Renal pelvis (tissue), 4 donors: ENCODE measurements around the gene SMC1B. TPM values are rescaled to one million over a fixed set of nuclear protein-coding genes. Genes with fewer than 3 reads are reported as not detected.
"Not testable (repeated sequence)": the region's sequence is repeated elsewhere in the genome, so short reads cannot be mapped to it uniquely, and the experiment has no call there.

Experiments used
- DNase-seq: peaks from one replicate; pipeline ENCODE4 v3.0.0-alpha.2; 2013
- polyA plus RNA-seq, 3 donors: library from polyadenylated mRNA; unstranded; fragments of 120-200 nt; gene quantifications; one replicate each; pipeline ENCODE4 v1.2.1, GENCODE V29; 2013; ENCODE audit not compliant: insufficient read length in 3 of 3

The SMC1B gene
- polyA plus RNA-seq, 3 donors: 0.13 to 0.25 (median 0.13) TPM

- no peak for DNase-seq
Observed at GRCh38 chr22:45343143-45343542, 70.3 kb downstream of the SMC1B start.

- DNase-seq: no peak
Observed at GRCh38 chr22:45341498-45341897, 71.9 kb downstream of the SMC1B start.

GRCh38 chr22:45340323-45340722 lies 73.1 kb downstream of the SMC1B start:
- no peak for DNase-seq

- no peak for DNase-seq
Observed at GRCh38 chr22:45338795-45339194, 74.6 kb downstream of the SMC1B start.

GRCh38 chr22:45337536-45337935 lies 75.9 kb downstream of the SMC1B start:
- DNase-seq: no peak

- DNase-seq: no peak
Observed at GRCh38 chr22:45336971-45337431, 76.4 kb downstream of the SMC1B start.

GRCh38 chr22:45335854-45336522 lies 77.4 kb downstream of the SMC1B start:
- DNase-seq: no peak

- DNase-seq: no peak
Observed at GRCh38 chr22:45335021-45335818, 78.2 kb downstream of the SMC1B start.

- DNase-seq: no peak
Observed at GRCh38 chr22:45334528-45334927, 78.9 kb downstream of the SMC1B start.

GRCh38 chr22:45334068-45334467 lies 79.3 kb downstream of the SMC1B start:
- no peak for DNase-seq

- DNase-seq: no peak
Observed at GRCh38 chr22:45332001-45332400, 81.4 kb downstream of the SMC1B start.

GRCh38 chr22:45331486-45331885 lies 81.9 kb downstream of the SMC1B start:
- DNase-seq: no peak

GRCh38 chr22:45330548-45330947 lies 82.9 kb downstream of the SMC1B start:
- DNase-seq: no peak

- no peak for DNase-seq
Observed at GRCh38 chr22:45329530-45329936, 83.9 kb downstream of the SMC1B start.

- no peak for DNase-seq
Observed at GRCh38 chr22:45328822-45329529, 84.4 kb downstream of the SMC1B start.

- DNase-seq: not testable (repeated sequence)
Observed at GRCh38 chr22:45328261-45328660, 85.1 kb downstream of the SMC1B start.

- DNase-seq: no peak
Observed at GRCh38 chr22:45324311-45324711, 89.1 kb downstream of the SMC1B start.

- DNase-seq: no peak
Observed at GRCh38 chr22:45323695-45324094, 89.7 kb downstream of the SMC1B start.

GRCh38 chr22:45322873-45323525 lies 90.4 kb downstream of the SMC1B start:
- no peak for DNase-seq

- no peak for DNase-seq
Observed at GRCh38 chr22:45321827-45322226, 91.6 kb downstream of the SMC1B start.

GRCh38 chr22:45320357-45320976 lies 92.9 kb downstream of the SMC1B start:
- no peak for DNase-seq

GRCh38 chr22:45319324-45319685 lies 94.1 kb downstream of the SMC1B start:
- no peak for DNase-seq
